Urothelium cell line (cell line): ENCODE measurements around the gene KDELR3.

Experiments used
- DNase-seq: peaks from one replicate; pipeline ENCODE4 v3.0.0; 2011; ENCODE audit warnings: low spot score, mixed read lengths
- FAIRE-seq: peaks from 2 replicates; lab custom pipeline; 2011; peaks lifted over from hg19 to GRCh38; lab: Jason Lieb, UNC

Gene KDELR3

DNA sequence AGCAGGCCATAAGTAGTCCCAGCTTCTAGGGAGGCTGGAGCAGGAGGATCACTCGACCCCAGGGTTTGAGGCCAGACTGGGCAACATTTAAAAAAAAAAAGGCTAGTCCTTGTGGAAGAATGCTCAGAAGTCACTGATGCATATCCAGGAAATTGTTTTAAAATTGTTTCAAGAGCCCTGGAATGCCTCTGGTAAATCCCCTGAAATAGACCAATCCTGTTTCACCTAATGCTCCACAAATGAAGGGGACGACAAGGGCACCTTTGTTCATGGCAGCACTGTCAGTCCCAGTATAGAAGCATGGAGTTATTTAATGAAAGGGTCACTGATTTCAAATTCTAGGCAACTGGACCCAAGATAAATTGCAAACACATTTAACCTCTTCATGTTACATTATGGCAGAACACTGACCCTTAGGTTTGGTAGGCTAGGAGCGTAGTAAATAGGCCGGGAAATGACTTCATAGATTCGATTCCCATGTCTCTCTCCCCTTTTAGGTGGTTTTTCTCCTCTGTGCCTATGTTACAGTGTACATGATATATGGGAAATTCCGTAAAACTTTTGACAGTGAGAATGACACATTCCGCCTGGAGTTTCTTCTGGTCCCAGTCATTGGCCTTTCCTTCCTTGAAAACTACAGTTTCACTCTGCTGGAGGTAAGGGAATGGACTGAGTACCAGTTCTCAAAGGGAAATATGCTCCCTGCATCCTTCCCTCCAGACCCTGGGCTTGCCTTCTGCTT lies 11.4 kb downstream of the KDELR3 start:
- DNase-seq (no peak), FAIRE-seq (no peak)

DNA sequence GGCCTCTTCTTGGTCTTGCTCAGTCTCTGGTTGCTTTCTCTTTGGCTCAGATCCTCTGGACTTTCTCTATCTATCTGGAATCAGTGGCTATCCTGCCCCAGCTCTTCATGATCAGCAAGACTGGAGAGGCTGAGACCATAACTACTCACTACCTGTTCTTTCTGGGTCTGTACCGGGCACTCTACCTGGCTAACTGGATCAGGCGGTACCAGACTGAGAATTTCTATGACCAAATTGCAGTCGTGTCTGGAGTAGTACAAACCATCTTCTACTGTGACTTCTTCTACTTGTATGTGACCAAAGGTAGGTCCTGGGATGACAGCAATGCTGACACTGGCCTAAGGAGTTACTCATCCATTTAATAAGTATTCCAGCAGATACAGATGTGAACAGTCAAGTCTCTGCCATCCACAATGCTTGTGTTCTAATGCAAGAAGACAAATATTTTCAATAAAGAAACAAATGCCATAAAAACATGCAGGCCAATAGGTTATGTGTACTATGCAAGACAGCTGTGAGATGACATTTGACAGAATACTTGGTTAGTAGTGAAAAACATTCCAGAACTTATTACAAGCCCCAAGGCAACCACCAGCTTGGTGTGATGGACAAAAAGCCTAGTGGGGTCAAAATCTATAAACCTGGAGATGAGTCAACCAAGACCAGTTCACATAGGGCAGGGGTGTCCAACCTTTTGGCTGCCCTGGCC lies 13.4 kb downstream of the KDELR3 start:
- no peak for FAIRE-seq
- DNase-seq, result no peak

DNA sequence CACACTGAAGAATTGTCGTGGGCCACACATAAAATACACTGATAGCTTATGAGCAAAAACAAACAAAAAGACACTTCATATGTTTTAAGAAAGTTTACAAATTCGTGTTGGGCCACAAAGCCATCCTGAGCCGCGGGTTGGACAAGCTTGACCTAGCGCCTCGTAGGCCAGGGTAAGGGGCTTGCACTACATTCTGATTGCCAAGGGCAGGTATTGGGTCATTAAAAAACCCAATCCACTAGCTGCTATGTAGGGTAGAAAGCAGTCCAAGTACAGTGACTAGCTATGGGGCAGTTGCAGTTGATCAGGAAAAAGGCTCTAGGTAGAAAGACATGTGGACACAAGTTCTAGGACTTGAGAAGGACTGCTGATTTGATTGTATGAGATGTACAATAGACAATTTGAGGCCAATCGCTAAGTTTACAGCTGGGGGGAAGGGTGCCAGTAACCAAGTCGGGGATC lies 14.0 kb downstream of the KDELR3 start:
- no peak for DNase-seq
- FAIRE-seq, result no peak

DNA sequence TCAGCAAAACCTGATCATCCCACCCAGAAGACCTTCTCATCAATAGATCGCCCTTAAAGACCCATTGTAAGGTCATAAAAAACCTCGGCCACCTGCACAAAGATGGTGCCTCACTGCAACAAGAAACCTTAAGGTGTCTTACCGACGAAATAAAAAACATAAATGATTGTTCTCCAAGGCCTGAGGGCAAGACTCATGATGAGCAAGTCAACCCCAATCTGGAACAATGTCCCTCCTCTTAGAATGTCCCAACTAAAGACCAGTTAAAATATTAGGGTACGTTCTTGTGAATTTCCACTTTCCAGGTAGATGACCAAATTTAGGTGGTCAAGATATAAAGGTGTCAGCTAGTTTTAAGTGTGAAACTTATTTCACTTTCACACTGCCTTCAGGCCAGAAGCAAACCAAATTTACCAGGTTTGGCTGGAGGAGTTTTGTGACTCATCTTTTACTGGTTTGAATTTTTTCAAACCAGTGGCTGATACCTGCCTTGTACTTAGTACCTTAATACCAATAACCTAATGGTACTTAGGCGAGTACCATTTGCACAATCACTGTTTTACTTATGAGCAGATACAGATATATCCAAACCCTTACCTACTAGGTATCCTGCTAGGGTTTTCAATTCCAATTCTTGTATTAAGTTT lies 14.9 kb downstream of the KDELR3 start:
- no peak for FAIRE-seq
- DNase-seq, result no peak

DNA sequence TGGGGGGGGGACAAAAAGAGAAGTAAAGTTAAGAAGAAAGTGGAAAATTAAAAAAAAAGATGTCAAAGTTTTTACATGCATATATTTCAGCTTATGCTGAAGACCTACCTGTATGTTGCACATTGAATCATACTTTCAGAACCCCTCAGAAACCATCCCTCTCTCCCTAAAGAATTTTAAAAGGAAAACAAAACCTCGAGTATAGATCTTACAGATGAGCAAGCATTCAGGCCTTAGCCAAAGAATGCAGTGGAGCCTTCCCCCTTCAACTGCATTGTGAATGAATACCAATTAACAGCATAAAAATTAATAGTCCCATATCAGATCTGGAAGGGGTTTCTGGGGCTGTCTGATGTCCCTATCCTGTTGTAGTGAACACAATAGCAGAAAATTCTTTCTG lies 16.3 kb downstream of the KDELR3 start:
- DNase-seq, result no peak
- FAIRE-seq, result no peak

DNA sequence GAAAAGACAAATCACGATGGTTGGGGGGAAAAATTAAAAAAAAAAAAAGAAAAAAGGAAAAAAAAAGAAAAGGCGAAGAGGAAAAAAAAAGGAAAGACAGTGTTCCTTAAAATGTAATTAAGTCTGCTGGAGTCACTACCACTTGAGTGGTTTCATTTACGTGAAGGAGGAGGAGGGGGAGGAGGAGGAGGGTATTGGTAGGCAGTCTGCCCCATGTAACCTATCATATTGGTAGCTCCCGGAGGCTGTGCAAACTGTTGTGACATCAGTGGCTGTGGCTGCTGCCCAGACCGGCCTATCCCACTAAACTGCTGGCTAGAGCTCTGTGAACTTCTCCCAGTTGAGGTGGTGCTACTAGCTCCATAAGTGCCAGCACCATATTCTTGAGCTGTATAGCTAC lies 17.9 kb downstream of the KDELR3 start:
- DNase-seq (no peak), FAIRE-seq (no peak)

DNA sequence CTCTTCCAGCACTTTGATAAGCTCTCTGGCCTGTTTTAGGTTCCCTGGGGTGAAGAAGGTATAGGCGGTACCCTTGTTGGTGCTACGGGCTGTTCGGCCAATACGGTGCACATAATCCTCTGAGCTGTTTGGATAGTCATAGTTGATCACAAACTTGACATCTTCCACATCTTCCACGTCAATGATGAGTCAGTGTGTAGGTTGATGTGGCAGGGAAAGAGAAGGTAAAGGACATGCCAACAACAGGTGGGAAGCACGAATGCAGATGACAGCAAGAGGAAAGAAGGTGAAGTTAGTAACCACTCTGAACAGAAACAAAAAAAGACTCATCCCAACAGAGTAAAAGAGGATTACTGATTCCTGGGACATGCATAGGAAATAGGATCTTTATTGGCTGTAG lies 20.1 kb downstream of the KDELR3 start:
- FAIRE-seq (peak; percentile 59), DNase-seq (no peak)

DNA sequence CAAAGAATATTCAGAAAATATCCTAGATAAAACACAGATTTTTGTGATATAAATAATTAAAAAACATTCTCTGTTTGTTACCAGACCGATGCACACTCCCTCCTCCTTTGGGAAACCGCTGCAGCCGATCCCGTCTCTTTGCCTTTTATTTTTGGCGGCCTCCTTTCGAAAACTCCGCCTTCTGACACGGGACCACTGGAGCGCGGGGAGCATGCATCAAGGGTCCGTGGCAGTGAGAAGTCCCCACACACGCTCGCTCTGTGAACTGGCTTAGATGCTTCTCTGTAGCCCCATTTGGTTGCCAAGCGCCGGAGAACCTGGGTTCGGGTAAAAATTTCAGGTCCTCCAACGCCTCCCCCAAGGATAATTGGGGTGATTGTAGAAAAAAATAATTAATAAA lies 21.2 kb downstream of the KDELR3 start:
- no peak for DNase-seq
- no peak for FAIRE-seq

DNA sequence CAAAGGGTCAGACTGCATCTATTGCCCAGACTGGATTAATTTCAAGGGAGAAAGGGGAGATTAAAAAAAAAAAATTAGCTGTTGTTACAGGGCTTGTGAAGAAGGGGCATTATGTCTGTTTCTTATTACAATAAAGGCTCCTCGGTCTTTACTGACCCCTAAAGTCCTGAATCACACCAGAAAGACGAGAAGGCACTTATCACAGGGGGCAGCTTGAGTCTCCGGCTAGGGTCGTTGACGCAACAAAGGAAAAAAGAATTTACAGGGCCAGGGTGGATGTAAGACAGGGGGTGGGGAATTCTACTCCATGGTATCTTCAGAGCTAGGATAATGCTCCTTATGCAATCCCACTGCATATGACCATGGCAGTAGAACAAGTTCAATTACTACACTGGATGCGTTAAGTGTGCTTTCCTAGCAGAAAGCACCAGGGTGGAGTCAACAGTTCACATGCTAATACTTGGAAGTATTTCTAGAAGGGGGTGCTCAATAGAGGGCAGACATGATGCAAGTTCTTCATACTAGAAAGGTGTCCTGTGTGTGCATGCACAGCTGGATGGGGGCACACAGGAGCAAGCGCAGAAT lies 21.8 kb downstream of the KDELR3 start:
- DNase-seq (no peak), FAIRE-seq (no peak)

DNA sequence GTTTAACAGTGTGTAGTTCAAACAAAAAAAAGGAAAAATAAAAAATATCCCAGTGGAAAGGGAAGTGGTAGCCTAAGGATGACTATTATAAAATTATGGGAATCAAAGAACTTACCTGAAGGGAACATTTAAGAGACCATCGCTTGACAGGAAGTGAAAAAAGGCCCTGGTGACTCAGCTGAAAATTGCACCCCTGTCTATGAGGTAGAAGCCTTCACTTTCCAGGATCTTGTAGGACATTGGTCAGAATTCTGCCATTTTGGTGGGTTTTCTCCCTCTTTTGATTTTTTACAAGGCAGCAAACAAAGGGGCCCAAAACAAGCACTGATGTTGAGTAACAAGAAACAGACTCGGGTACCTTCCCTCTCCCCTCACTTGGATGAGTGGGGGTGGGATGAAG lies 22.6 kb downstream of the KDELR3 start:
- no peak for DNase-seq
- no peak for FAIRE-seq

DNA sequence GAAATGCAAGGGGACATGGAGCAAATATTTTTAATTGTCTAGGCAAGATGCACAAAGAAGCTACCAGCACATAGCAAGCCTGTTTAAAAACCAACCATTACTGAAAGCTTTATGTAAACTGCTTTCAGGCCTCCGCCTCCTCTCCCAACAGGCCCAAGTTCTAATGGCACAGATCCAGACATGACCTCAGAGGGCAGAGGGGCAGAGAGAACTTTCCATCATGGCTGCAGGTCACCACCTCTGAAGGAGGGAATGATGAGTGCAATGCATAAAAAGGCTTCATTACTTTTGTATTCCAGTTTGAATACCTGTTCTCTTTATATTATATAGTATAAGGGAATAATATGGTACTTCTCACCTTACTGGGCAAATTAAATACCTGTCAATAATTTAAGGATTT lies 23.0 kb downstream of the KDELR3 start:
- no peak for FAIRE-seq
- no peak for DNase-seq

DNA sequence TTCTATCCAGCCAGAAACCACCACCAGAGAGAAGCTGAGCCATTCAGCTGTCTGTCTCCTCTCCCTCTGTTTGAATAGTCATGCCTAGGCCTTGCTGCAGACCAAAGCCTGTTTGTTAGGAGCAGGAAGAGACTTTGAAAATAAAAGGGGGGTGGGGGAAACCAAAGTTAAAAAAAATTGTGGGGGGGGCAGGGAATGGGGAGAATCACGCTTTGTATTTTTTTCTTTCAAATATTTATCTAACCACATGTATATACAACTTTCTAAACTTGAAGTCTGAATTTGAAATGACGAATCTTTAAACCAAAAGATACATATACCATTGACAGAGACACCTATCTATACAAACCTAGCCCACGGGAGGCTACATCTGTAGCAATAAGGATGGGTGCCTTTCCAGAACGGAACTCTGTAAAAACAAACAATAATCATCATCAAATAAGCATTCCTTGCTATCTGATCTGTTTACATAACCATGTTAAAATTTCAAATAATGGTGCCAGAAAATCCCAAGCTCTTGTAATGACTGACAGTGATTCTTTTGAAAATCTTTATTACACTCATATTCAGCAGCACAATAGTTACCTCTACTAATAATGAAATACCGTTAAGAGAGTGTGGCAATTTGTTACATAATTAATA lies 23.9 kb downstream of the KDELR3 start:
- FAIRE-seq, result no peak
- no peak for DNase-seq

DNA sequence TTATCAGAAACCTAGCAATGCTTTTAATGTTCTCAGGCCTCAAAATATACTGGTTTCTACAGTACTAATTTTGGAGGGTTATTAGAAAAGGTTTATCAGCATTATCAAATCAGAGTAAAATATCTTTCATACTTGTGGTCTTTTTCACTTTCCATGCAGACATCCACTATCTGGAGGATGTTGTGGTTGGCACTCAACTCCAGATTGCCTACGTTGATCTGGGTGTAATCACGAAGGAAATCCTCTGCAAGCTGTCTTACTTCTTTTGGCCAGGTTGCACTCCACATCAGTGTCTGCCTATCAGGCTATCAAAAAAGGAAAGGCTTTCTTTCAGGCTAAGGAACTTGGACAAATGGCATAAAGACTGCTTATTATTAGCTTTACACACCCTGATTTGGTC lies 26.6 kb downstream of the KDELR3 start:
- FAIRE-seq (no peak), DNase-seq (no peak)

DNA sequence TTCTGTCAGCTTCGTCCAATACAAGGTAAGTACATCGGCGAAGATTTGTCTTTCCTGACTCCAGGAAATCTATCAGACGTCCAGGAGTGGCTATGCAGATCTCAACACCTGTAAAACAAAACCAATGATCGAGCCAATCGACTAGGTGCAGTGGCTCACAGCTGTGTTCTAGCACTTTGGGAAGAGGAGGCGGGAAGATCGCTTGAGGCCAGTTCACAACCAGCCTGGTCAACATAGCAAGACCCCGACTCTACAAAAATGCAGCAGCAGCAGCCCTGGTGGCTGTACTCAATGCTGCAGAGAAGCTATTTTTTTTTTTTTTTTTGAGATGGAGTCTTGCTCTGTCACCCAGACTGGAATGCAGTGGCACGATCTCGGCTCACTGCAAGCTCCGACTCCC lies 27.0 kb downstream of the KDELR3 start:
- no peak for DNase-seq
- no peak for FAIRE-seq

DNA sequence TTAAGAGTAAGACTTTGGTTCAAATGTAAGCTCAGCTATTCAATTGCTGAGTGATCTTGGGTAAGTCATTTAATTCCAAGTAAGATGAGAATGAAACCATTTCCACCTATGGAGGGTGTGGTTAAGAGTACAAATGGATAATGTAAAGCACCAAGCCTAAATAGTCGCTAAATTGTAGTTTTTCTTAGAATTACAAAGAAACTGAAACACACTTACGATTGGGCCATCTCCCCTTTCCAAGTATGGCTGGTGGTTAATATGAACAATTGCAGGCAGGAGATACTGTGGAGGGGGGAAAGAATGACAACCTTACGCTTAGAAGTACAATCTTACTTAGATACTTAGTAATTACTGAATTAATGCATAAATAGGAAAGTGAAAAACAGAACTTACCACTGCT lies 30.0 kb downstream of the KDELR3 start:
- DNase-seq (no peak), FAIRE-seq (no peak)

DNA sequence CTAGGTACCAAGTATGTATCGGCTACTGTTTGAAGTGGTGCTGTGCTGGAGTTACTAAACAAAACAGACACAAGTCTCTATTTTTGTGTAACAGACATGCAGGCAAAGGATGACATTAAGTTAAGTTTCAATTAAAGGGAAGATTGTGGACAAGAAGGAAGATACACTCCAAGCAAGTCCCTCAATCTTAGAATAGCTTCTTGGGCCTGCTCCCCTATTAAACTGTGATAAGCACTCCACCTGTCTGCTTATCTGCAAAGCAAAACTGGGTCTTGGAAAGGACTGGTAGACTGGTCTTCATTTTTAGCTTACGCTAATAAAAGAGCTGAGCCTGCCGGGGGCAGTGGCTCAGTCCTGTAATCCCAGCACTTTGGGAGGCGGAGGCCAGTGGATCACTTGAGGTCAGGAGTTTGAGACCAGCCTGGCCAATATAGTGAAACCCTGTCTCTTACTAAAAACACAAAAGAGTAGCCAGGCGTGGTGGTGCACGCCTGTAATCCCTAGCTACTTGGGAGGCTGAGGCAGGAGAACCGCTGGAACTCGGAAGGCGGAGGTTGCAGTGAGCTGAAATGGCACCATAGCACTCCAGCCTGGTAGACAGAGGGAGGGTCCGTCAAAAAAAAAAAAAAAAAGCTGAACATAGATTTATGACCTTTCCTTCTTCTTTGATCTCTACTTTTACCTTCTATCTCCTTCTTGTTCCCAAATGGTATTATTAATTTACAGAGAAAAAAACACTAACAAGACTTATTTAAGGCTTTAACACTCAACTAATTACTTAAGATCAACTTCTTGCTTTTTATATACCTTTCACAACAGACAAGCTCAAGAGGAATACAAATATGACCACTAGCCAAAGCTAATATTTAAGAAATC lies 34.1 kb downstream of the KDELR3 start:
- no peak for DNase-seq

DNA sequence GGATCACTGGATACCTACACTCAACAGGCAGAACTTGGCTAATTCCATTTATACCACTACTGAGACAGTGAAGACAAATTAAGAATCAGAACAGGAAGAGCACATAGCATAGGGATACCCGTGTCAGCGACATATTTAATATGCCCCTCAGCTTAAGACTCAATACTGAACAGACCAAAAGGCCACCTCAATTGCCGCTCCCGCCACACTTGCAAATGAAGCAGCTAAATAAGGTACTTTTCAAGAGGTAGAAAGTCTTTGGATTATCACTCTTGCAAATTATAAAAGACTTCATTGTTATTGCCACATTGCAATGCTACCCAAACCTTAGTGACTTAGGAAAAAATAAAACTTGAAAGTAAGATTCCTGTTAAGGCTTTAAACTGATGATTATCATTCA lies 35.1 kb downstream of the KDELR3 start:
- FAIRE-seq (no peak), DNase-seq (no peak)

More for the DNA sequence above, 34.1 kb downstream of the KDELR3 start:
- FAIRE-seq, result no peak

DNA sequence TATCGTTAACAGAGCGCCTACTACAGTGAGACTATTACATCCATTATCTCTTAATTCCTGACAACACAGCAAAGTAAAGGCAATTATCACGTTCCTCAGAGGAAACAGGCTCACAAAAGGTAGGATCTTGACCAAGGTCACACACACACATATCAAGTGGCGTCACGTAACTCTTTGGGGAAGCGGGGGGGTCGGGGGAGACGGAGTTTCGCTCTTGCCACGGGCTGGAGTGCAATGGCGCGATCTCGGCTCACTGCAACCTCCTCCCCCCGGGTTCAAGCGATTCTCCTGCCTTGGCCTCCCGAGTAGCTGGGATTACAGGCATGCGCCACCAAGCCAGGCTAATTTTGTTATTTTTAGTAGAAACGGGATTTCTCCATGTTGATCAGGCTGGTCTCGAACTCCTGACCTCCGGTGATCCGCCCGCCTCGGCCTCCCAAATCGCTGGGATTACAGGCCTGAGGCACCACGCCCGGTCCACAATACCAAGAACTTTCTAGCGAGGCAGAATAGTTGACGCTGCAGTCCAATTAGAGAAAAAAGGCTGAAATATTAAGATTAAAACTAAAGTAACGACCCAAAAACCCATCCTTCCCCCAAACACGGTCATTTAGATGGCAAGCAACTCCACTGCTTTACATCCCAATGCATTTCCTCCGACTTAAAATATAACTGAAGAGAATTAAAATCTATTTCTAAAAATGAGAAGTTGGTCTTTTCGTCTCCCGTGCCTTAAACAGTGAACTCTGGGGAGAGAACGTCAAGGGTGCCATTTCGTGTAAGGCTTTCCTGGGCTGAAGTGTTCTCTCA lies 37.0 kb downstream of the KDELR3 start:
- peak; percentile 9 for FAIRE-seq
- DNase-seq, result no peak

DNA sequence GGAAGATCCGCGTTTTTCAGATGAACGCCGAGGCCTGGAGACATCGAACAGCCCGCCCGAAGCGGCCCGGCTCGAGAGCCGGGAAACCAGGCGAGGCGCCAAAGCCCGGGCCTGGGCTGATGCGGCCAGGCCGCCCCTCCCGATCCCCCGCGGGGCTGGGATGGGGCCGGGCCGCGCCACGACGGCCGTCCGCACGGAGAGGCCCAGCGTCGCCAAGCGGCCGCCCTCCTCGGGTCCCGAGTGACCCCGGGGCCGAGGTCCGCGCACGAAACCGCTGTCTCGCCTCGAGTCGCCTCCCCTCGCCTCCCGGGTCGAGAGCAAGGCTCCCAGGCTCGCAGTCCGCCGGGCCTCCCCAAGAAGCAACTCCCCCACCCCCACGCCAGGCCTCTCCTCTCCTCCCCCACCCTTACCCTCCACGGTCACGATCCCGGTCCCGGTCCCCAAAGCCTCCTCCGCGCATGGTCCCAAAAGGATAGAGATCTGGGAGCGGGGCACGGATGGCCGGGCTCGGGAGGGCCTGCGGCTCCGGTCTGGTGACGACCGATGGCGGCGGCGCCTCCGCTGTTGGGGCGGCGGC lies 37.7 kb downstream of the KDELR3 start:
- peak; percentile 79 for DNase-seq
- FAIRE-seq, result no peak
